ENCODE measurements around the gene MAD1L1.
"Not testable (repeated sequence)": the region's sequence is repeated elsewhere in the genome, so short reads cannot be mapped to it uniquely, and the experiment has no call there.

The MAD1L1 gene

GRCh38 chr7:1981201-1981877 is 251.4 kb downstream of the MAD1L1 start:
- no peaks in the 10 kb centered on the region for H3K36me3 ChIP-seq (ENCODE audit: control insufficient read depth in 2 of 2, insufficient read depth in 2 of 2, low read length in 2 of 2)
- H3K4me3 ChIP-seq (ENCODE audit: low read length in 2 of 2), result no peak overlapping the region
- H3K9me3 ChIP-seq (ENCODE audit: control insufficient read depth in 2 of 2, low read length in 2 of 2), result no peaks in the 10 kb centered on the region
- no peaks in the 10 kb centered on the region for H3K4me1 ChIP-seq (ENCODE audit: control insufficient read depth, insufficient read depth, low read length)
- no peak overlapping the region for H3K27ac ChIP-seq (ENCODE audit: low read length)
- no peaks in the 10 kb centered on the region for H3K27me3 ChIP-seq (ENCODE audit: control insufficient read depth in 1 of 2, insufficient read depth in 2 of 2, low read length in 2 of 2)
- H3K9ac ChIP-seq (ENCODE audit: low read length in 2 of 2), result no peak overlapping the region

- H3K27ac ChIP-seq (ENCODE audit: low read length), result no peak overlapping the region
- no peaks in the 10 kb centered on the region for H3K9me3 ChIP-seq (ENCODE audit: control insufficient read depth in 2 of 2, low read length in 2 of 2)
- peaks cover 0 to 2% of the 10 kb centered on the region in 2 donors for H3K36me3 ChIP-seq (ENCODE audit: control insufficient read depth in 2 of 2, insufficient read depth in 2 of 2, low read length in 2 of 2)
- no peaks in the 10 kb centered on the region for H3K27me3 ChIP-seq (ENCODE audit: control insufficient read depth in 1 of 2, insufficient read depth in 2 of 2, low read length in 2 of 2)
- no peak overlapping the region for H3K4me3 ChIP-seq (ENCODE audit: low read length in 2 of 2)
- no peaks in the 10 kb centered on the region for H3K4me1 ChIP-seq (ENCODE audit: control insufficient read depth, insufficient read depth, low read length)
- H3K9ac ChIP-seq (ENCODE audit: low read length in 2 of 2), result no peak overlapping the region
Observed at GRCh38 chr7:1979591-1980560, 252.9 kb downstream of the MAD1L1 start.

- H3K9ac ChIP-seq (ENCODE audit: low read length in 2 of 2), result no peak overlapping the region
- H3K27ac ChIP-seq (ENCODE audit: low read length), result no peak overlapping the region
- H3K27me3 ChIP-seq (ENCODE audit: control insufficient read depth in 1 of 2, insufficient read depth in 2 of 2, low read length in 2 of 2), result no peaks in the 10 kb centered on the region
- no peak overlapping the region for H3K4me3 ChIP-seq (ENCODE audit: low read length in 2 of 2)
- no peaks in the 10 kb centered on the region for H3K4me1 ChIP-seq (ENCODE audit: control insufficient read depth, insufficient read depth, low read length)
- peaks cover 0 to 2% of the 10 kb centered on the region in 2 donors for H3K36me3 ChIP-seq (ENCODE audit: control insufficient read depth in 2 of 2, insufficient read depth in 2 of 2, low read length in 2 of 2)
- H3K9me3 ChIP-seq (ENCODE audit: control insufficient read depth in 2 of 2, low read length in 2 of 2), result no peaks in the 10 kb centered on the region
Observed at GRCh38 chr7:1978656-1979590, 253.8 kb downstream of the MAD1L1 start.

GRCh38 chr7:1977876-1978441 is 254.8 kb downstream of the MAD1L1 start:
- H3K27me3 ChIP-seq (ENCODE audit: control insufficient read depth in 1 of 2, insufficient read depth in 2 of 2, low read length in 2 of 2), result no peaks in the 10 kb centered on the region
- peaks cover 0 to 2% of the 10 kb centered on the region in 2 donors for H3K36me3 ChIP-seq (ENCODE audit: control insufficient read depth in 2 of 2, insufficient read depth in 2 of 2, low read length in 2 of 2)
- no peaks in the 10 kb centered on the region for H3K4me1 ChIP-seq (ENCODE audit: control insufficient read depth, insufficient read depth, low read length)
- no peak overlapping the region for H3K4me3 ChIP-seq (ENCODE audit: low read length in 2 of 2)
- H3K27ac ChIP-seq (ENCODE audit: low read length), result no peak overlapping the region
- H3K9ac ChIP-seq (ENCODE audit: low read length in 2 of 2), result no peak overlapping the region
- no peaks in the 10 kb centered on the region for H3K9me3 ChIP-seq (ENCODE audit: control insufficient read depth in 2 of 2, low read length in 2 of 2)

- Histone ChIP-seq H3K4me1 (ENCODE audit: control insufficient read depth, insufficient read depth, low read length) (no peaks in the 10 kb centered on the region), H3K9ac (ENCODE audit: low read length in 2 of 2) (no peak overlapping the region), H3K36me3 (ENCODE audit: control insufficient read depth in 2 of 2, insufficient read depth in 2 of 2, low read length in 2 of 2) (peaks cover 0 to 2% of the 10 kb centered on the region in 2 donors), H3K27me3 (ENCODE audit: control insufficient read depth in 1 of 2, insufficient read depth in 2 of 2, low read length in 2 of 2) (no peaks in the 10 kb centered on the region), H3K9me3 (ENCODE audit: control insufficient read depth in 2 of 2, low read length in 2 of 2) (no peaks in the 10 kb centered on the region), H3K27ac (ENCODE audit: low read length) (no peak overlapping the region), H3K4me3 (ENCODE audit: low read length in 2 of 2) (no peak overlapping the region)
Observed at GRCh38 chr7:1977059-1977875, 255.5 kb downstream of the MAD1L1 start.

GRCh38 chr7:1976521-1976920 is 256.2 kb downstream of the MAD1L1 start:
- not testable (repeated sequence) for H3K4me1 ChIP-seq (ENCODE audit: control insufficient read depth, insufficient read depth, low read length); H3K27me3 ChIP-seq (ENCODE audit: control insufficient read depth in 1 of 2, insufficient read depth in 2 of 2, low read length in 2 of 2); H3K9me3 ChIP-seq (ENCODE audit: control insufficient read depth in 2 of 2, low read length in 2 of 2); H3K9ac ChIP-seq (ENCODE audit: low read length in 2 of 2); H3K36me3 ChIP-seq (ENCODE audit: control insufficient read depth in 2 of 2, insufficient read depth in 2 of 2, low read length in 2 of 2); H3K27ac ChIP-seq (ENCODE audit: low read length); H3K4me3 ChIP-seq (ENCODE audit: low read length in 2 of 2)

- H3K4me3 ChIP-seq (ENCODE audit: low read length in 2 of 2), result no peak overlapping the region
- peaks cover 0 to 2% of the 10 kb centered on the region in 2 donors for H3K36me3 ChIP-seq (ENCODE audit: control insufficient read depth in 2 of 2, insufficient read depth in 2 of 2, low read length in 2 of 2)
- no peaks in the 10 kb centered on the region for H3K27me3 ChIP-seq (ENCODE audit: control insufficient read depth in 1 of 2, insufficient read depth in 2 of 2, low read length in 2 of 2)
- no peaks in the 10 kb centered on the region for H3K9me3 ChIP-seq (ENCODE audit: control insufficient read depth in 2 of 2, low read length in 2 of 2)
- H3K9ac ChIP-seq (ENCODE audit: low read length in 2 of 2), result no peak overlapping the region
- no peaks in the 10 kb centered on the region for H3K4me1 ChIP-seq (ENCODE audit: control insufficient read depth, insufficient read depth, low read length)
- H3K27ac ChIP-seq (ENCODE audit: low read length), result no peak overlapping the region
Observed at GRCh38 chr7:1975581-1975980, 257.2 kb downstream of the MAD1L1 start.

- H3K9me3 ChIP-seq (ENCODE audit: control insufficient read depth in 2 of 2, low read length in 2 of 2), result no peaks in the 10 kb centered on the region
- H3K36me3 ChIP-seq (ENCODE audit: control insufficient read depth in 2 of 2, insufficient read depth in 2 of 2, low read length in 2 of 2), result peaks cover 0 to 2% of the 10 kb centered on the region in 2 donors
- H3K4me1 ChIP-seq (ENCODE audit: control insufficient read depth, insufficient read depth, low read length), result no peaks in the 10 kb centered on the region
- H3K4me3 ChIP-seq (ENCODE audit: low read length in 2 of 2), result no peak overlapping the region
- no peak overlapping the region for H3K9ac ChIP-seq (ENCODE audit: low read length in 2 of 2)
- H3K27me3 ChIP-seq (ENCODE audit: control insufficient read depth in 1 of 2, insufficient read depth in 2 of 2, low read length in 2 of 2), result no peaks in the 10 kb centered on the region
- H3K27ac ChIP-seq (ENCODE audit: low read length), result no peak overlapping the region
Observed at GRCh38 chr7:1975179-1975578, 257.6 kb downstream of the MAD1L1 start.

- no peak overlapping the region for H3K4me3 ChIP-seq (ENCODE audit: low read length in 2 of 2)
- H3K9ac ChIP-seq (ENCODE audit: low read length in 2 of 2), result no peak overlapping the region
- no peaks in the 10 kb centered on the region for H3K9me3 ChIP-seq (ENCODE audit: control insufficient read depth in 2 of 2, low read length in 2 of 2)
- H3K27ac ChIP-seq (ENCODE audit: low read length), result no peak overlapping the region
- no peaks in the 10 kb centered on the region for H3K4me1 ChIP-seq (ENCODE audit: control insufficient read depth, insufficient read depth, low read length)
- H3K27me3 ChIP-seq (ENCODE audit: control insufficient read depth in 1 of 2, insufficient read depth in 2 of 2, low read length in 2 of 2), result no peaks in the 10 kb centered on the region
- H3K36me3 ChIP-seq (ENCODE audit: control insufficient read depth in 2 of 2, insufficient read depth in 2 of 2, low read length in 2 of 2), result peaks cover 0 to 2% of the 10 kb centered on the region in 2 donors
Observed at GRCh38 chr7:1974290-1975101, 258.2 kb downstream of the MAD1L1 start.
